Adrenal gland (tissue), 19 donors: ENCODE results near the gene ITGB3. TPM values are rescaled to one million over a fixed set of nuclear protein-coding genes. Genes with fewer than 3 reads are reported as not detected.

Experiments used
- DNase-seq, 7 donors: peaks; one replicate each; pipeline ENCODE4 v3.0.0-alpha.2; 2019 to 2020
- H3K27ac ChIP-seq, 5 donors: fragments of 200-600 bp; sonication (generic) in 4 of 5; 1 replicate in 3 of 5; 2 replicates in 2 of 5; pipeline versions ENCODE4 v1.5.1 to v1.8.0; 2016 to 2020; ENCODE audit warnings: mild to moderate bottlenecking in 1 of 5
- H3K27me3 ChIP-seq: fragments of 200-600 bp; 2 replicates; pipeline ENCODE4 v1.8.0; 2021
- H3K36me3 ChIP-seq, 2 donors: fragments of 200-600 bp; replicated peaks in 1 of 2; 1 replicate in 1 of 2; 2 replicates in 1 of 2; pipeline versions ENCODE4 v1.5.1 to v1.8.0; 2018 to 2022
- H3K4me1 ChIP-seq, 2 donors: fragments of 200-600 bp; replicated peaks in 1 of 2; 1 replicate in 1 of 2; 2 replicates in 1 of 2; pipeline versions ENCODE4 v1.5.1 to v1.8.0; 2018 to 2021
- H3K4me3 ChIP-seq, 4 donors: fragments of 200-600 bp; sonication (generic) in 3 of 4; one replicate each; pipeline ENCODE4 v1.5.1; 2016 to 2018
- H3K9me3 ChIP-seq, 3 donors: fragments of 200-600 bp; sonication (generic) in 1 of 3; replicated peaks in 1 of 3; 1 replicate in 2 of 3; 2 replicates in 1 of 3; pipeline versions ENCODE4 v1.5.1 to v1.8.0; 2016 to 2021
- CTCF ChIP-seq, 6 experiments: fragments of 450-650 bp in 4 of 6; fragments of 200-600 bp in 2 of 6; sonication (generic) in 1 of 6; IDR thresholded peaks; 1 replicate in 5 of 6; 2 replicates in 1 of 6; pipeline versions ENCODE4 v1.5.1 to v1.8.0; 2016 to 2021; ENCODE audit warnings: antibody characterized with exemption in 6 of 6, mild to moderate bottlenecking in 2 of 6, moderate library complexity in 1 of 6
- POLR2A ChIP-seq, 2 donors: fragments of 450-650 bp; IDR thresholded peaks; one replicate each; pipeline ENCODE4 v1.6.1; 2017; ENCODE audit warnings: antibody characterized with exemption in 2 of 2, mild to moderate bottlenecking in 2 of 2, moderate library complexity in 1 of 2
- WGBS, 4 donors: extraction: QIAGEN DNeasy Blood & Tissue Kit in 2 of 4; methylation state at CpG; one replicate each; pipeline versions ENCODE4 v1.1.5 to v1.1.7; 2013 to 2017; 5-methylcytosine and 5-hydroxymethylcytosine counted together
- intact Hi-C, 2 donors: fragments of 100-400 bp; cut with DNase I; formaldehyde crosslinking; loops; one replicate each; pipeline versions ENCODE4 v1.14.1 to v1.15.0; 2022 to 2023
- long read RNA-seq, 10 donors: library from polyadenylated mRNA in 3 of 10; unstranded in 2 of 10; stranded (forward) in 1 of 10; transcript quantifications; one replicate each; pipeline ENCODE4 v2.0.0 and lab custom pipeline, GENCODE V29; 2021 to 2026
- polyA plus RNA-seq, 3 donors: library from polyadenylated mRNA; stranded (reverse); fragments of 200-250 nt in 2 of 3; fragments of 350-450 nt in 1 of 3; fragmentation: Illumina TruSeq in 1 of 3; extraction: RNeasy Lipid Tissue Mini Kit (QIAGEN cat#74804) in 1 of 3; gene quantifications; one replicate each; pipeline ENCODE4 v1.2.3, GENCODE V29; 2013 to 2014
- total RNA-seq, 9 donors: library from RNA; depleted of rRNA in 4 of 9; stranded (reverse); fragments of >200 nt in 4 of 9; fragments of 120-200 nt in 1 of 9; fragmentation: NEBNext Ultra II Directional in 1 of 9; extraction: Animal tissue kit (Norgen Biotek cat#: 25700) in 1 of 9; gene quantifications; one replicate each; pipeline versions ENCODE4 v1.1.0 to v1.2.4, GENCODE V29; 2013 to 2023
- donor health status: healthy with polysubstance abuse.
- donor health status: Bipolar disorder and iron deficiency.
- donor health status: DM: yes; HTN: yes; CAD: no.
- donor health status: DM: no; HTN: no; CAD: no.
- donor health status: DM: no; HTN: no; CAD: no.
- donor health status: DM: yes; HTN: yes; CAD: no.

ITGB3 gene
- total RNA-seq = 1 to 10 TPM in 7 of 9 donors, under 1 TPM in 2; 0.12 to 3.7 (median 1.6) TPM
- polyA plus RNA-seq = under 1 TPM; 0.40 to 0.84 (median 0.64) TPM
- long read RNA-seq, donor 1 = 0 reads
- long read RNA-seq, donor 2, partial matches to known transcripts = 0 of 1 reads
- long read RNA-seq, donor 2, other reads (novel, unspliced or antisense) = 0 of 1 reads
- long read RNA-seq, donor 3 = 0 reads
- long read RNA-seq, donor 4 = 0 reads
- long read RNA-seq, donor 5, partial matches to known transcripts = 0 of 1 reads
- long read RNA-seq, donor 5, other reads (novel, unspliced or antisense) = 0 of 1 reads
- long read RNA-seq, donor 6 = 0 reads
- long read RNA-seq, donor 7 = 0 reads
- long read RNA-seq, donor 8 = 0 reads
- long read RNA-seq, donor 9 = 0 reads
- long read RNA-seq, donor 10 = 0 reads

GRCh38 chr17:47253541-47254402, at the start of gene ITGB3:
TSS of gene ITGB3 (plus strand) at chr17:47253827. CDS start at chr17:47253862, 35 bp downstream.
- H3K4me3 ChIP-seq = peak within 1 kb of the TSS in 2 of 4 donors; percentile 62 to 76
- WGBS, 4 donors = 1% methylated on average over 32 to 112 of the region's 112 CpGs
- H3K4me1 ChIP-seq = peaks cover 11 to 12% of the 10 kb centered on the region in 2 donors
- peaks cover 8% of the 10 kb centered on the region for H3K27me3 ChIP-seq
- intact Hi-C loops = no loop called here
- peak; percentile 62 to 75 (median 73) for DNase-seq
- H3K9me3 ChIP-seq = no peaks in the 10 kb centered on the region
- H3K36me3 ChIP-seq = no peaks in the 10 kb centered on the region
- H3K27ac ChIP-seq = peak within 1 kb of the TSS in 1 of 5 donors; percentile 47
- TF ChIP-seq CTCF (IDR thresholded peaks at IDR 0.05) (peak in 3 of 6 experiments; percentile 43 to 51 (median 45)), POLR2A (IDR thresholded peaks at IDR 0.05) (no peak)

GRCh38 chr17:47203984-47204721, 49.5 kb upstream of the ITGB3 start:
- WGBS, 4 donors = 72 to 80% (median 77%) methylated on average over 6 of the region's 6 CpGs
- peak overlapping the region in 1 of 5 donors; percentile 73 for H3K27ac ChIP-seq
- no peak overlapping the region for H3K4me3 ChIP-seq
- intact Hi-C loops = no loop called here
- no peak for DNase-seq
- peaks cover 10 to 20% of the 10 kb centered on the region in 2 donors for H3K4me1 ChIP-seq
- no peaks in the 10 kb centered on the region for H3K36me3 ChIP-seq
- TF ChIP-seq CTCF (IDR thresholded peaks at IDR 0.05) = no peak
- no peak for TF ChIP-seq POLR2A (IDR thresholded peaks at IDR 0.05)
- no peaks in the 10 kb centered on the region for H3K27me3 ChIP-seq
- H3K9me3 ChIP-seq = no peaks in the 10 kb centered on the region

- Histone ChIP-seq H3K9me3 (no peaks in the 10 kb centered on the region), H3K4me1 (peaks cover 10 to 20% of the 10 kb centered on the region in 2 donors), H3K27ac (peak overlapping the region in 4 of 5 donors; percentile 29 to 73 (median 60)), H3K4me3 (peak overlapping the region in 1 of 4 donors; percentile 6), H3K36me3 (no peaks in the 10 kb centered on the region), H3K27me3 (no peaks in the 10 kb centered on the region)
- TF ChIP-seq CTCF (IDR thresholded peaks at IDR 0.05) (no peak), POLR2A (IDR thresholded peaks at IDR 0.05) (no peak)
- DNase-seq = peak in 2 of 7 donors; percentile 27 to 61
- intact Hi-C loops = no loop called here
- 48 to 56% (median 50%) methylated on average over 6 of the region's 6 CpGs for whole genome bisulfite sequencing, 4 donors
These were observed 48.8 kb upstream of the ITGB3 start for GRCh38 chr17:47204722-47205418.
